WI38 (cell line): ENCODE data around the gene KCNQ2.

ENCODE experiments used
- H3K4me3 ChIP-seq: 2 replicates; pipeline ENCODE4 v1.5.1; 2011; ENCODE audit warnings: low read depth, mild to moderate bottlenecking, control low read depth, low read length
- CTCF ChIP-seq: IDR thresholded peaks from 2 replicates; pipeline ENCODE4 v1.5.1; 2012; ENCODE audit warnings: low read depth, mild to moderate bottlenecking, control low read depth, low read length

Gene KCNQ2

GRCh38 chr20:63357921-63358905 is 114.2 kb downstream of the KCNQ2 start:
- no peak overlapping the region for H3K4me3 ChIP-seq
- no peak for TF ChIP-seq CTCF

- TF ChIP-seq CTCF, result no peak
- H3K4me3 ChIP-seq, result no peak overlapping the region
Observed at GRCh38 chr20:63356931-63357879, 115.2 kb downstream of the KCNQ2 start.

GRCh38 chr20:63356511-63356910 is 115.9 kb downstream of the KCNQ2 start:
- TF ChIP-seq CTCF, result no peak
- H3K4me3 ChIP-seq, result no peak overlapping the region

GRCh38 chr20:63355781-63356295 is 116.6 kb downstream of the KCNQ2 start:
- no peak for TF ChIP-seq CTCF
- no peak overlapping the region for H3K4me3 ChIP-seq

GRCh38 chr20:63354636-63355350 is 117.7 kb downstream of the KCNQ2 start:
- no peak for TF ChIP-seq CTCF
- H3K4me3 ChIP-seq, result no peak overlapping the region

- TF ChIP-seq CTCF, result no peak
- H3K4me3 ChIP-seq, result no peak overlapping the region
Observed at GRCh38 chr20:63352811-63353221, 119.6 kb downstream of the KCNQ2 start.
